ENCODE results near the gene RPL36AL. TPM values are rescaled to one million over a fixed set of nuclear protein-coding genes. Genes with fewer than 3 reads are reported as not detected.
A peak's percentile ranks its signal among the peaks of the same experiment; 100 is the strongest.
"Not testable (repeated sequence)": the region's sequence is repeated elsewhere in the genome, so short reads cannot be mapped to it uniquely, and the experiment has no call there.

The RPL36AL gene
- total RNA-seq, 1 donor, result 175 TPM

GRCh38 chr14:49585803-49586672 lies 34.4 kb downstream of the RPL36AL start, which contains the start of gene RPS29:
TSS of gene RPS29 (minus strand) at chr14:49586380. CDS start at chr14:49586346, 34 bp downstream.
- no peak for TF ChIP-seq CTCF (IDR thresholded peaks at IDR 0.05; ENCODE audit: insufficient read depth, low read depth, low read length)
- DNase-seq (ENCODE audit: low read depth), result peak; percentile 100
- peak within 1 kb of the TSS; percentile 91 for H3K4me3 ChIP-seq (ENCODE audit: low read depth, low read length)

GRCh38 chr14:49584981-49585640 lies 35.3 kb downstream of the RPL36AL start:
- DNase-seq (ENCODE audit: low read depth), result not testable (repeated sequence)
- peak overlapping the region; percentile 91 for H3K4me3 ChIP-seq (ENCODE audit: low read depth, low read length)

- DNase-seq (ENCODE audit: low read depth), result no peak
- no peak for TF ChIP-seq CTCF (IDR thresholded peaks at IDR 0.05; ENCODE audit: insufficient read depth, low read depth, low read length)
- peak overlapping the region; percentile 91 for H3K4me3 ChIP-seq (ENCODE audit: low read depth, low read length)
Measured at GRCh38 chr14:49584058-49584457, 36.4 kb downstream of the RPL36AL start.

- DNase-seq (ENCODE audit: low read depth), result no peak
- peak overlapping the region; percentile 91 for H3K4me3 ChIP-seq (ENCODE audit: low read depth, low read length)
- no peak for TF ChIP-seq CTCF (IDR thresholded peaks at IDR 0.05; ENCODE audit: insufficient read depth, low read depth, low read length)
Measured at GRCh38 chr14:49583629-49584028, 36.8 kb downstream of the RPL36AL start.

GRCh38 chr14:49582113-49582977 lies 38.1 kb downstream of the RPL36AL start:
- no peak for DNase-seq (ENCODE audit: low read depth)
- no peak overlapping the region for H3K4me3 ChIP-seq (ENCODE audit: low read depth, low read length)
- TF ChIP-seq CTCF (IDR thresholded peaks at IDR 0.05; ENCODE audit: insufficient read depth, low read depth, low read length), result no peak

- no peak overlapping the region for H3K4me3 ChIP-seq (ENCODE audit: low read depth, low read length)
- DNase-seq (ENCODE audit: low read depth), result no peak
- no peak for TF ChIP-seq CTCF (IDR thresholded peaks at IDR 0.05; ENCODE audit: insufficient read depth, low read depth, low read length)
Measured at GRCh38 chr14:49581209-49582112, 39.0 kb downstream of the RPL36AL start.
